DND-41 (cell line): ENCODE results near the gene TAF1A.

Source experiments
- ATAC-seq: fragments of 200-7000 bp; cut with Tn5 transposase; 3 replicates; pipeline ENCODE4 v1.9.1; 2021; ENCODE audit warnings: low read depth; ENCODE audit not compliant: insufficient read depth
- DNase-seq: peaks from one replicate; pipeline ENCODE4 v3.0.0-alpha.2; 2020
- H2AFZ ChIP-seq: 2 replicates; pipeline ENCODE4 v1.6.0; 2012; ENCODE audit warnings: low read depth, low read length
- H3K27ac ChIP-seq: 2 replicates; pipeline ENCODE4 v1.5.1; 2012; ENCODE audit warnings: low read length, inconsistent platforms
- H3K27me3 ChIP-seq: fragments of 200-600 bp; sonication (generic); 2 replicates; pipeline ENCODE4 v1.6.0; 2012; ENCODE audit warnings: low read length, mild to moderate bottlenecking, inconsistent platforms; ENCODE audit not compliant: insufficient read depth, poor library complexity
- H3K36me3 ChIP-seq: 2 replicates; pipeline ENCODE4 v1.5.1; 2012; ENCODE audit warnings: low read length, inconsistent platforms; ENCODE audit not compliant: insufficient read depth
- H3K4me1 ChIP-seq: 2 replicates; pipeline ENCODE4 v1.5.1; 2012; ENCODE audit warnings: mild to moderate bottlenecking, low read length; ENCODE audit not compliant: insufficient read depth
- H3K4me2 ChIP-seq: 2 replicates; pipeline ENCODE4 v1.6.0; 2012; ENCODE audit warnings: mild to moderate bottlenecking, moderate library complexity, low read length, inconsistent platforms; ENCODE audit not compliant: insufficient read depth
- H3K4me3 ChIP-seq, 2 experiments: fragments of 200-600 bp in 1 of 2; shearing (Covaris generic) in 1 of 2; 2 replicates each; pipeline ENCODE4 v1.5.1; 2012 to 2016; ENCODE audit warnings: inconsistent platforms in 2 of 2, low read length in 2 of 2, mild to moderate bottlenecking in 2 of 2, low read depth in 1 of 2, moderate library complexity in 1 of 2
- H3K79me2 ChIP-seq: 2 replicates; pipeline ENCODE4 v1.6.0; 2012; ENCODE audit warnings: low read length, inconsistent platforms; ENCODE audit not compliant: insufficient read depth
- H3K9ac ChIP-seq: 2 replicates; pipeline ENCODE4 v1.6.0; 2012; ENCODE audit warnings: low read depth, mild to moderate bottlenecking, inconsistent platforms, low read length, moderate library complexity
- H3K9me3 ChIP-seq: 2 replicates; pipeline ENCODE4 v1.5.1; 2012; ENCODE audit warnings: low read length, moderate library complexity, mild to moderate bottlenecking, inconsistent platforms; ENCODE audit not compliant: insufficient read depth, severe bottlenecking
- H4K20me1 ChIP-seq: 2 replicates; pipeline ENCODE4 v1.6.0; 2012; ENCODE audit warnings: low read length; ENCODE audit not compliant: insufficient read depth
- CTCF ChIP-seq: IDR thresholded peaks from 2 replicates; pipeline ENCODE4 v1.5.1; 2012; ENCODE audit warnings: borderline replicate concordance, low read length, moderate library complexity, mild to moderate bottlenecking; ENCODE audit not compliant: poor library complexity, severe bottlenecking; ENCODE audit errors: extremely low read depth
- EZH2 ChIP-seq: IDR thresholded peaks from 3 replicates; pipeline ENCODE4 v1.6.1; 2012; ENCODE audit warnings: borderline replicate concordance, low read depth, mild to moderate bottlenecking, moderate library complexity, low read length, inconsistent platforms; ENCODE audit not compliant: severe bottlenecking

TAF1A gene

GRCh38 chr1:222546548-222547259 lies 43.0 kb downstream of the TAF1A start:
- Histone ChIP-seq H3K9ac (no peak overlapping the region), H3K9me3 (no peaks in the 10 kb centered on the region), H3K36me3 (no peaks in the 10 kb centered on the region), H3K27me3 (peaks cover 3% of the 10 kb centered on the region), H3K4me3 (no peak overlapping the region), H3K4me2 (no peak overlapping the region), H3K27ac (no peak overlapping the region), H2AFZ (no peak overlapping the region), H3K79me2 (no peaks in the 10 kb centered on the region), H4K20me1 (no peaks in the 10 kb centered on the region), H3K4me1 (no peaks in the 10 kb centered on the region)
- TF ChIP-seq EZH2 (no peak), CTCF (no peak)
- DNase-seq (no peak), ATAC-seq (no peak)

- H3K4me3 ChIP-seq: no peak overlapping the region
- DNase-seq (no peak), ATAC-seq (no peak)
- TF ChIP-seq EZH2 (no peak), CTCF (no peak)
- no peak overlapping the region for H3K27ac ChIP-seq
- H3K9me3 ChIP-seq: no peaks in the 10 kb centered on the region
- no peaks in the 10 kb centered on the region for H3K4me1 ChIP-seq
- H3K9ac ChIP-seq: no peak overlapping the region
- H3K27me3 ChIP-seq: peaks cover 3% of the 10 kb centered on the region
- no peaks in the 10 kb centered on the region for H3K36me3 ChIP-seq
- no peaks in the 10 kb centered on the region for H4K20me1 ChIP-seq
- H3K79me2 ChIP-seq: no peaks in the 10 kb centered on the region
- H3K4me2 ChIP-seq: no peak overlapping the region
- no peak overlapping the region for H2AFZ ChIP-seq
These were observed 43.6 kb downstream of the TAF1A start for GRCh38 chr1:222546091-222546490.

GRCh38 chr1:222543817-222544216 lies 45.9 kb downstream of the TAF1A start:
- ATAC-seq (no peak), DNase-seq (no peak)
- Histone ChIP-seq H2AFZ (no peak overlapping the region), H3K4me1 (no peaks in the 10 kb centered on the region), H3K9ac (no peak overlapping the region), H3K4me3 (no peak overlapping the region), H3K4me2 (no peak overlapping the region), H3K27me3 (peaks cover 3% of the 10 kb centered on the region), H4K20me1 (no peaks in the 10 kb centered on the region), H3K36me3 (no peaks in the 10 kb centered on the region), H3K79me2 (no peaks in the 10 kb centered on the region), H3K27ac (no peak overlapping the region), H3K9me3 (no peaks in the 10 kb centered on the region)
- TF ChIP-seq CTCF (no peak), EZH2 (no peak)
